HEK293 (cell line): Measurements from ENCODE around the gene SPEM3.

ENCODE experiments used
- CTCF ChIA-PET: fragments of 350-600 bp; formaldehyde crosslinking; extraction: SDS; loops from one replicate; lab custom pipeline; 2021; ENCODE audit warnings: antibody characterized with exemption; lab: Yijun Ruan, JAX
- POLR2A ChIA-PET: fragments of 300-600 bp; formaldehyde crosslinking; extraction: SDS; loops from one replicate; lab custom pipeline; 2020; ENCODE audit warnings: antibody characterized with exemption, inconsistent platforms; lab: Yijun Ruan, JAX
- H3K27ac ChIP-seq: fragments of 200-500 bp; sonication (Bioruptor generic); 2 replicates; pipeline ENCODE4 v1.5.1; 2014; ENCODE audit warnings: low read depth, low read length, control low read depth, inconsistent platforms; ENCODE audit errors: extremely low read depth
- H3K36me3 ChIP-seq, 2 experiments: fragments of 200-500 bp in 1 of 2; sonication (Bioruptor generic) in 1 of 2; 1 replicate in 1 of 2; 2 replicates in 1 of 2; pipeline ENCODE4 v1.5.1; 2014 to 2017; ENCODE audit warnings: inconsistent platforms in 2 of 2, low read length in 2 of 2; ENCODE audit not compliant: control insufficient read depth in 2 of 2, insufficient read depth in 1 of 2
- H3K4me1 ChIP-seq: fragments of 200-500 bp; sonication (Bioruptor generic); 2 replicates; pipeline ENCODE4 v1.5.1; 2014; ENCODE audit warnings: mild to moderate bottlenecking, low read length, inconsistent platforms; ENCODE audit not compliant: control insufficient read depth, insufficient read depth
- H3K4me3 ChIP-seq: 2 replicates; pipeline ENCODE4 v1.5.1; 2011; ENCODE audit warnings: low read depth, mild to moderate bottlenecking, control low read depth, low read length, moderate library complexity
- H3K9me3 ChIP-seq: fragments of 200-500 bp; sonication (Bioruptor generic); 2 replicates; pipeline ENCODE4 v1.5.1; 2014; ENCODE audit warnings: low read depth, low read length, inconsistent platforms; ENCODE audit not compliant: control insufficient read depth, insufficient read depth
- FEZF1 ChIP-seq: fragments of 450-650 bp; formaldehyde crosslinking; IDR thresholded peaks from 2 replicates; pipeline ENCODE4 v1.5.1; 2016; ENCODE audit warnings: missing biosample characterization, missing genetic modification characterization
- GFI1B ChIP-seq: fragments of 450-650 bp; formaldehyde crosslinking; IDR thresholded peaks from 2 replicates; pipeline ENCODE4 v1.5.1; 2016; ENCODE audit warnings: missing biosample characterization, missing genetic modification characterization
- GLIS1 ChIP-seq: fragments of 450-650 bp; formaldehyde crosslinking; IDR thresholded peaks from 2 replicates; pipeline ENCODE4 v1.5.1; 2016; ENCODE audit warnings: missing biosample characterization, missing genetic modification characterization
- GLIS2 ChIP-seq: fragments of 450-650 bp; formaldehyde crosslinking; IDR thresholded peaks from 2 replicates; pipeline ENCODE4 v1.5.1; 2016; ENCODE audit warnings: missing biosample characterization, missing genetic modification characterization
- PATZ1 ChIP-seq: fragments of 450-650 bp; formaldehyde crosslinking; IDR thresholded peaks from 2 replicates; pipeline ENCODE4 v1.5.1; 2016; ENCODE audit warnings: missing biosample characterization, missing genetic modification characterization
- PRDM1 ChIP-seq: fragments of 450-650 bp; formaldehyde crosslinking; IDR thresholded peaks from 2 replicates; pipeline ENCODE4; 2016; ENCODE audit warnings: missing biosample characterization, missing genetic modification characterization
- SCRT2 ChIP-seq: fragments of 450-650 bp; formaldehyde crosslinking; IDR thresholded peaks from 2 replicates; pipeline ENCODE4 v1.5.1; 2016; ENCODE audit warnings: missing biosample characterization, missing genetic modification characterization
- SP3 ChIP-seq: fragments of 450-650 bp; formaldehyde crosslinking; IDR thresholded peaks from 2 replicates; pipeline ENCODE4 v1.5.1; 2016; ENCODE audit warnings: missing biosample characterization, missing genetic modification characterization
- SP7 ChIP-seq: fragments of 450-650 bp; formaldehyde crosslinking; IDR thresholded peaks from 2 replicates; pipeline ENCODE4 v1.5.1; 2016; ENCODE audit warnings: missing biosample characterization, missing genetic modification characterization
- TSHZ1 ChIP-seq: fragments of 450-650 bp; formaldehyde crosslinking; IDR thresholded peaks from 2 replicates; pipeline ENCODE4 v1.5.1; 2016; ENCODE audit warnings: missing biosample characterization, missing genetic modification characterization, borderline replicate concordance
- ZBTB17 ChIP-seq: fragments of 450-650 bp; formaldehyde crosslinking; IDR thresholded peaks from 2 replicates; pipeline ENCODE4 v1.5.1; 2016; ENCODE audit warnings: missing biosample characterization, missing genetic modification characterization
- ZBTB48 ChIP-seq: fragments of 450-650 bp; formaldehyde crosslinking; IDR thresholded peaks from 2 replicates; pipeline ENCODE4 v1.5.1; 2016; ENCODE audit warnings: missing biosample characterization, missing genetic modification characterization
- ZBTB7A ChIP-seq: fragments of 450-650 bp; formaldehyde crosslinking; IDR thresholded peaks from 2 replicates; pipeline ENCODE4 v1.5.1; 2016; ENCODE audit warnings: low read depth, missing biosample characterization, missing genetic modification characterization
- ZFHX2 ChIP-seq: fragments of 450-650 bp; formaldehyde crosslinking; conservative IDR thresholded peaks from 2 replicates; pipeline ENCODE4 v1.5.1; 2016; ENCODE audit warnings: missing biosample characterization, missing genetic modification characterization
- ZNF140 ChIP-seq: fragments of 450-650 bp; formaldehyde crosslinking; IDR thresholded peaks from 2 replicates; pipeline ENCODE4 v1.5.1; 2016; ENCODE audit warnings: missing biosample characterization, missing genetic modification characterization
- ZNF223 ChIP-seq: fragments of 450-650 bp; formaldehyde crosslinking; IDR thresholded peaks from 2 replicates; pipeline ENCODE4 v1.5.1; 2016; ENCODE audit warnings: missing biosample characterization, missing genetic modification characterization
- ZNF335 ChIP-seq: fragments of 450-650 bp; formaldehyde crosslinking; conservative IDR thresholded peaks from 2 replicates; pipeline ENCODE4 v1.5.1; 2016; ENCODE audit warnings: missing biosample characterization, missing genetic modification characterization
- ZNF362 ChIP-seq: fragments of 450-650 bp; formaldehyde crosslinking; IDR thresholded peaks from 2 replicates; pipeline ENCODE4 v1.5.1; 2016; ENCODE audit warnings: missing biosample characterization, missing genetic modification characterization
- ZNF366 ChIP-seq: fragments of 450-650 bp; formaldehyde crosslinking; conservative IDR thresholded peaks from 2 replicates; pipeline ENCODE4 v1.5.1; 2016; ENCODE audit warnings: missing biosample characterization, missing genetic modification characterization
- ZNF416 ChIP-seq: fragments of 450-650 bp; formaldehyde crosslinking; IDR thresholded peaks from 2 replicates; pipeline ENCODE4 v1.5.1; 2016; ENCODE audit warnings: missing biosample characterization, missing genetic modification characterization
- ZNF426 ChIP-seq: fragments of 450-650 bp; formaldehyde crosslinking; IDR thresholded peaks from 2 replicates; pipeline ENCODE4 v1.5.1; 2017; ENCODE audit warnings: missing biosample characterization, missing genetic modification characterization, mild to moderate bottlenecking, inconsistent platforms, moderate library complexity
- ZNF600 ChIP-seq: fragments of 450-650 bp; formaldehyde crosslinking; IDR thresholded peaks from 2 replicates; pipeline ENCODE4 v1.5.1; 2016; ENCODE audit warnings: missing biosample characterization, missing genetic modification characterization
- ZNF639 ChIP-seq: fragments of 450-650 bp; formaldehyde crosslinking; IDR thresholded peaks from 2 replicates; pipeline ENCODE4 v1.5.1; 2016; ENCODE audit warnings: missing biosample characterization, missing genetic modification characterization
- ZNF692 ChIP-seq: fragments of 450-650 bp; formaldehyde crosslinking; IDR thresholded peaks from 2 replicates; pipeline ENCODE4 v1.5.1; 2016; ENCODE audit warnings: missing biosample characterization, missing genetic modification characterization
- ZSCAN30 ChIP-seq: fragments of 450-650 bp; IDR thresholded peaks from 2 replicates; pipeline ENCODE4 v1.5.1; 2018; ENCODE audit warnings: missing biosample characterization, mild to moderate bottlenecking, missing genetic modification characterization, moderate library complexity

The SPEM3 gene

GRCh38 chr17:7404737-7405349 lies 23.8 kb upstream of the SPEM3 start (continued):
- TF ChIP-seq TSHZ1 (tag by site-specific recombination) (no peak), ZSCAN30 (tag by site-specific recombination) (peak; percentile 8; the same call in 1 of the 2 replicates), SCRT2 (no peak), ZNF223 (tag by site-specific recombination) (no peak), GLIS1 (tag by site-specific recombination) (peak; percentile 70), ZNF362 (no peak), ZNF416 (tag by site-specific recombination) (no peak)

- no peaks in the 10 kb centered on the region for H3K9me3 ChIP-seq
- H3K4me3 ChIP-seq, result peak overlapping the region; percentile 69
- TF ChIP-seq GFI1B (no peak), GLIS2 (tag by site-specific recombination) (peak; percentile 21; the same call in 1 of the 2 replicates), ZNF335 (peak; percentile 19), ZBTB7A (tag by site-specific recombination) (peak; percentile 11; the same call in 1 of the 2 replicates), ZNF426 (tag by site-specific recombination) (no peak), ZBTB17 (peak; percentile 82), PATZ1 (tag by site-specific recombination) (peak; percentile 75), FEZF1 (tag by site-specific recombination) (no peak), ZNF600 (tag by site-specific recombination) (peak; percentile 60; the same call in 1 of the 2 replicates), SP3 (tag by site-specific recombination) (peak; percentile 41; the same call in 1 of the 2 replicates), ZNF639 (tag by site-specific recombination) (peak; percentile 32; the same call in 1 of the 2 replicates), ZFHX2 (tag by site-specific recombination) (0 out of 2 replicates have a peak, but pooled peaks have one; percentile 25), ZBTB48 (no peak), SP7 (tag by site-specific recombination) (0 out of 2 replicates have a peak, but pooled peaks have one; percentile 5), PRDM1 (tag by site-specific recombination) (peak; percentile 91), ZNF140 (tag by site-specific recombination) (no peak), ZNF366 (peak; percentile 91), ZNF692 (tag by site-specific recombination) (peak; percentile 35; the same call in 1 of the 2 replicates)
- TF ChIP-seq, all 188 proteins: peak for 13
- ChIA-PET CTCF (interaction anchor here (1.0 to 1.7 kb wide), 2 partner anchors 13 to 31 kb away, joined by 4 to 5 read pairs; no protein-coding TSS in a partner anchor), POLR2A (interaction anchor here (0.6 to 3.2 kb wide), 6 partner anchors 11 to 1357 kb away, joined by 3 to 31 read pairs (median 4); partner anchors contain the start of genes POLR2A and TMEM102)
- Histone ChIP-seq H3K36me3 (peaks cover 9 to 29% of the 10 kb centered on the region in 2 experiments; a peak in 2 of 3 replicates), H3K4me1 (peaks cover 8% of the 10 kb centered on the region), H3K27ac (peak overlapping the region; percentile 31; the same call in 1 of the 2 replicates)
These were observed 23.1 kb upstream of the SPEM3 start for GRCh38 chr17:7405350-7406234.
